Gastrocnemius medialis (tissue), 4 donors: Measurements from ENCODE around the gene ZMYM2.

ENCODE experiments used
- CTCF ChIP-seq, 5 experiments: fragments of 450-650 bp in 3 of 5; fragments of 200-600 bp in 2 of 5; sonication (generic) in 2 of 5; IDR thresholded peaks in 4 of 5; conservative IDR thresholded peaks in 1 of 5; 1 replicate in 4 of 5; 2 replicates in 1 of 5; pipeline ENCODE4 v1.5.1; 2016 to 2019; ENCODE audit warnings: antibody characterized with exemption in 5 of 5, mild to moderate bottlenecking in 3 of 5, moderate library complexity in 3 of 5
- POLR2A ChIP-seq, 2 donors: fragments of 450-650 bp; IDR thresholded peaks; one replicate each; pipeline ENCODE4 v1.6.1; 2017; ENCODE audit warnings: antibody characterized with exemption in 2 of 2, mild to moderate bottlenecking in 2 of 2, moderate library complexity in 2 of 2

GRCh38 chr13:20053891-20054290 lies 95.4 kb downstream of the ZMYM2 start:
- TF ChIP-seq CTCF (IDR thresholded peaks at IDR 0.05 in 4 of 5, conservative IDR thresholded peaks at IDR 0.05 in 1 of 5) (no peak), POLR2A (IDR thresholded peaks at IDR 0.05) (no peak)
